Tibial nerve (tissue), 4 donors: ENCODE data around the gene ZC3H12C.

Experiments
- EP300 ChIP-seq, 2 donors: sonication (generic); formaldehyde crosslinking; IDR thresholded peaks; one replicate each; pipeline ENCODE4 v1.6.1; 2017; ENCODE audit warnings: antibody characterized with exemption in 2 of 2, mild to moderate bottlenecking in 1 of 2
- POLR2A ChIP-seq, 2 donors: fragments of 450-650 bp; IDR thresholded peaks; one replicate each; pipeline ENCODE4 v1.6.1; 2017; ENCODE audit warnings: antibody characterized with exemption in 2 of 2, mild to moderate bottlenecking in 2 of 2, moderate library complexity in 2 of 2
- TF ChIP-seq, protein P1 (sequence below), 5 experiments: fragments of 200-600 bp in 3 of 5; fragments of 450-650 bp in 2 of 5; sonication (generic) in 3 of 5; IDR thresholded peaks; one replicate each; pipeline ENCODE4 v1.5.1; 2016 to 2019; ENCODE audit warnings: antibody characterized with exemption in 5 of 5, mild to moderate bottlenecking in 3 of 5, moderate library complexity in 2 of 5

DNA sequence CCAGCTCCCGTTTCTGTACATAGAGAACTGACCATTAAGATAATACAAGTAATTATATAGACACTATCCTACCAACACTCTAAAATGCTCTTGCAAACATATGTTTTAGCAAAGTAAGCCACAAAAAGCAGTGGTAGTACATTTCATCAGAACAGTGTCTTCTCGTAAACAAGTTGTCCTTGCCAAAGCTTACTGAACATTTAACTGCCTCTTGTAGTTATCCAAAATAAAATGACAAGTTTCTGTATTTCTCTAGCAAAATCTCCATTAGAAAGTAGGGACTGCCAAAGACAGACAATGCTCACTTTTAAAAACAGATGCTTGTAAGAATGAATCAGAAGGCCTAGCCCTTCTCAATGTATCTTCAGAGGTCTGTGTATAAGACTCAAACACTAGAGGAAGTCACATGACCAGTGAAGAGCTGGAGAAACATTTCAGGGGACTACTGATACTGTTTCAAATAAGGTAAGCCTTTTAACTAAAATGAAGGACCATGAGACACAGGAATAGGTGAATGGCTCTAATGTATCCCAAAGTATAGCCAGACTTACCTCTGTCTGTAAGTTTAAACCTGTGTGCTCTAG is 7.8 kb upstream of the ZC3H12C start:
- TF ChIP-seq, protein P1, sequence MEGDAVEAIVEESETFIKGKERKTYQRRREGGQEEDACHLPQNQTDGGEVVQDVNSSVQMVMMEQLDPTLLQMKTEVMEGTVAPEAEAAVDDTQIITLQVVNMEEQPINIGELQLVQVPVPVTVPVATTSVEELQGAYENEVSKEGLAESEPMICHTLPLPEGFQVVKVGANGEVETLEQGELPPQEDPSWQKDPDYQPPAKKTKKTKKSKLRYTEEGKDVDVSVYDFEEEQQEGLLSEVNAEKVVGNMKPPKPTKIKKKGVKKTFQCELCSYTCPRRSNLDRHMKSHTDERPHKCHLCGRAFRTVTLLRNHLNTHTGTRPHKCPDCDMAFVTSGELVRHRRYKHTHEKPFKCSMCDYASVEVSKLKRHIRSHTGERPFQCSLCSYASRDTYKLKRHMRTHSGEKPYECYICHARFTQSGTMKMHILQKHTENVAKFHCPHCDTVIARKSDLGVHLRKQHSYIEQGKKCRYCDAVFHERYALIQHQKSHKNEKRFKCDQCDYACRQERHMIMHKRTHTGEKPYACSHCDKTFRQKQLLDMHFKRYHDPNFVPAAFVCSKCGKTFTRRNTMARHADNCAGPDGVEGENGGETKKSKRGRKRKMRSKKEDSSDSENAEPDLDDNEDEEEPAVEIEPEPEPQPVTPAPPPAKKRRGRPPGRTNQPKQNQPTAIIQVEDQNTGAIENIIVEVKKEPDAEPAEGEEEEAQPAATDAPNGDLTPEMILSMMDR (IDR thresholded peaks at IDR 0.05) = no peak
- TF ChIP-seq EP300 (IDR thresholded peaks at IDR 0.05) (no peak), POLR2A (IDR thresholded peaks at IDR 0.05) (no peak)
